GM10266 (cell line): ENCODE data around the gene TMIGD1.

Experiments used
- DNase-seq: peaks from one replicate; pipeline ENCODE4 v3.0.0; 2012; ENCODE audit errors: extremely low spot score
- CTCF ChIP-seq: IDR thresholded peaks from 2 replicates; pipeline ENCODE4 v1.5.1; 2012; ENCODE audit warnings: mild to moderate bottlenecking, low read depth; ENCODE audit not compliant: control insufficient read depth, insufficient read depth; ENCODE audit errors: missing control alignments

The TMIGD1 gene

GRCh38 chr17:30273373-30273772, 60.5 kb downstream of the TMIGD1 start:
- no peak for TF ChIP-seq CTCF
- no peak for DNase-seq

GRCh38 chr17:30271102-30271501, 62.8 kb downstream of the TMIGD1 start:
- DNase-seq, result no peak
- TF ChIP-seq CTCF, result no peak

GRCh38 chr17:30267625-30268024, 66.2 kb downstream of the TMIGD1 start:
- no peak for DNase-seq
- TF ChIP-seq CTCF, result no peak
